Kasumi-1 (cell line): ENCODE data around the gene PARD3B.

Source experiments
- DNase-seq, 2 experiments: peaks; one replicate each; lab custom pipeline; 2025; lab: John Stamatoyannopoulos, UW

Gene PARD3B

GRCh38 chr2:204842068-204842467 lies 296.8 kb downstream of the PARD3B start:
- no peak for DNase-seq

GRCh38 chr2:204842661-204843485 lies 297.6 kb downstream of the PARD3B start:
- DNase-seq: no peak

GRCh38 chr2:204846471-204846870 lies 301.2 kb downstream of the PARD3B start:
- DNase-seq: no peak

GRCh38 chr2:204849892-204850291 lies 304.6 kb downstream of the PARD3B start:
- DNase-seq: no peak

GRCh38 chr2:204850581-204850980 lies 305.3 kb downstream of the PARD3B start:
- no peak for DNase-seq

- no peak for DNase-seq
Measured at GRCh38 chr2:204853905-204854304, 308.6 kb downstream of the PARD3B start.

- no peak for DNase-seq
Measured at GRCh38 chr2:204860274-204860673, 315.0 kb downstream of the PARD3B start.

- no peak for DNase-seq
Measured at GRCh38 chr2:204862809-204863208, 317.5 kb downstream of the PARD3B start.

GRCh38 chr2:204863336-204863735 lies 318.1 kb downstream of the PARD3B start:
- no peak for DNase-seq

GRCh38 chr2:204869132-204869823 lies 324.0 kb downstream of the PARD3B start:
- no peak for DNase-seq

- no peak for DNase-seq
Measured at GRCh38 chr2:204870053-204870452, 324.8 kb downstream of the PARD3B start.

GRCh38 chr2:204871231-204871953 lies 326.1 kb downstream of the PARD3B start:
- peak; percentile 0 to 1 for DNase-seq

GRCh38 chr2:204876311-204876710 lies 331.0 kb downstream of the PARD3B start:
- DNase-seq: no peak

GRCh38 chr2:204877691-204878090 lies 332.4 kb downstream of the PARD3B start:
- DNase-seq: no peak

GRCh38 chr2:204880928-204881327 lies 335.7 kb downstream of the PARD3B start:
- DNase-seq: no peak

GRCh38 chr2:204881655-204882054 lies 336.4 kb downstream of the PARD3B start:
- no peak for DNase-seq

- DNase-seq: no peak
Measured at GRCh38 chr2:204885747-204886146, 340.5 kb downstream of the PARD3B start.

- DNase-seq: no peak
Measured at GRCh38 chr2:204886713-204887112, 341.4 kb downstream of the PARD3B start.

GRCh38 chr2:204888222-204888621 lies 342.9 kb downstream of the PARD3B start:
- DNase-seq: no peak

GRCh38 chr2:204890680-204891079 lies 345.4 kb downstream of the PARD3B start:
- no peak for DNase-seq

GRCh38 chr2:204891739-204892138 lies 346.5 kb downstream of the PARD3B start:
- no peak for DNase-seq

- no peak for DNase-seq
Measured at GRCh38 chr2:204892506-204893255, 347.4 kb downstream of the PARD3B start.
